Left colon (tissue), 2 donors: ENCODE data around the gene KCNA10. TPM values are rescaled to one million over a fixed set of nuclear protein-coding genes. Genes with fewer than 3 reads are reported as not detected.
"Not testable (repeated sequence)": the region's sequence is repeated elsewhere in the genome, so short reads cannot be mapped to it uniquely, and the experiment has no call there.

Experiments used
- ATAC-seq: fragments of 200-7000 bp; cut with Tn5 transposase; one replicate; pipeline ENCODE4 v1.9.1; 2020; ENCODE audit warnings: mild to moderate bottlenecking, moderate library complexity
- DNase-seq, 2 donors: peaks; one replicate each; pipeline ENCODE4 v3.0.0-alpha.2; 2020
- intact Hi-C, 2 donors: fragments of 100-400 bp; cut with DNase I in 1 of 2; cut with micrococcal nuclease in 1 of 2; formaldehyde crosslinking; loops; one replicate each; pipeline versions ENCODE4 v1.11.2 to v1.14.0; 2022; cut with DNase I, micrococcal nuclease
- total RNA-seq, 2 donors: library from RNA; stranded (reverse); fragmentation: NEBNext Ultra II Directional; extraction: Animal tissue kit (Norgen Biotek cat#: 25700); gene quantifications; one replicate each; pipeline ENCODE4 v1.2.1, GENCODE V29; 2021
- donor health status: DM: no; HTN: no; CAD: no.
- donor health status: DM: yes; HTN: yes; CAD: no.

The KCNA10 gene
- total RNA-seq, 2 donors from 2014 or later: not detected

DNA sequence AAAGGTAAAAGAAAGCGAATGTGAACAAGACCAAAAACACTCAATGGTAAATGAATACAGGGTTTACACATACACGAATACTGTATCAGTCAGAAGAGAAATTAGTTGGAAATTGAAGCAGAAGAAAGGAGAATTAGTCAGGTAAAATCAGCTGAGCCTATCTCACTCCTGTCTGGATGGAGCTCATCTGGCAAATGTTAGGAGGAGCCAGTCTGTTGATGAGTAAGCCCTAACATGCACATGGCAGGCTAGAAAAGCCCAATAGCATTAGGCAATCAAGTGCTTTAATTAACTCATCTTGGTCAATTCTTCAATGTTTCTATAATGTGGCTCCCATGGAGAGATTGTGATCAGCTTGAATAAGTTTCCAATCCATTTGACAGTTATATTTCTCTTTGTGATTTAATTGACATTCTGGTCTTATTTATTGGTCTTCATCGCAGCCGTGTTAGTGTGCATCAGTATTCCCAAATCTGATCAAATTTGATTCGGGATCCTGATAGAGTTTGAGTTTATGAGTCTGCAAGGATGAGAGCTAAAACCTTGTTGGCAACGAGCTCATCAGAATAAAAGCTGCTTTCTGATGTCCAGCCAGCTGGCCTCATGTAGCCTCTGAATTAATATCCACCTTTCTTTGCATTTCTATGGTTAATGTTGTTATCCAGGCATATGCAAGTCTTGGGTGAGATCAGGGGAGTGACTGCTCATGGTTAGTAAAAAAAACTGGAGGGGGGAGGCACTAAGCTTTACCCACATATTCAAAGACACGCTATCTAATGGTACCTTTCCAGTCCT is 22.1 kb upstream of the KCNA10 start:
- ATAC-seq (no peak), DNase-seq (no peak)
- intact Hi-C loops: loop anchor here in 1 of 2 donors (10.0 kb wide), 1 partner anchor 244 kb away; no protein-coding TSS in a partner anchor

DNA sequence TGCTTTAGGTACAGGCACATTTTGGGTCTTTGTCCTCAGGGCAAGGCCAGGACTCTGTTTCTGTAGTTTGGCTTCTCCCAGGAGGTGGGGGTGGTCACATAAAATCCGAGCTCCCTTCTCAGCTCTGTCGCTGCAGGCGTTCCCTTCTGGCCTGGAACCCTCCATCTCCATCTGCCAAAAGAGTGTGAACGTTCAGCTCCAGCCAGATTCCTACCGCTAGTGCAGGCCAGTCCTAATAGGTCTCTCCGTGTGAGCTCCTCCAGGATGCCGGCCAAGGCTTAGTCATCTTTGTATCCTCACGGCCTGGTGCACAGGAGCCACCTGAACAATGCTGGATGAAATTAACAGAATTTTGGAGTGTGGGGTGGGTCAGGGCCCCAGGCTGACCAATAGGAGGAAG is 19.9 kb upstream of the KCNA10 start:
- ATAC-seq: no peak
- intact Hi-C loops: no loop called here
- DNase-seq: no peak

DNA sequence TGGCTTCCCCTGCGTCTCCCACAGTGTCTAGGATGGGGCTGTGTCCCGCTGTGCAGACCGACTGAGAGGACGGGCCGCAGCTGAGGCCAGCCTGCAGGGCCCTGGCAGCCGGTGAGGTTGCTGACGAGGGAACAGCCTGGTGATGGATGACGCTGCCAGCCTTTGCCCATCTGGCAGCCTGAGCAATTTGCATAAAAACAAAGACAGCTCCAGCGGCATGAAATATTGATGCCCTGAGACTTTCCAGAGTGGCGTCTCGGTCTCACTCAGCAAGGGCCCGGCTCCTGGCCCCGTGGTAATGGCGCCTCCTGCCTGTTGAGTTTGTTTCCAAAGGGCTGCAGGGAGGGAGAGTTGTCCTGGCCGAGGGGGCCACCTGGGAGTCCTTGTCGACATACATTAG is 19.1 kb upstream of the KCNA10 start:
- DNase-seq (no peak), ATAC-seq (no peak)
- intact Hi-C loops: no loop called here

DNA sequence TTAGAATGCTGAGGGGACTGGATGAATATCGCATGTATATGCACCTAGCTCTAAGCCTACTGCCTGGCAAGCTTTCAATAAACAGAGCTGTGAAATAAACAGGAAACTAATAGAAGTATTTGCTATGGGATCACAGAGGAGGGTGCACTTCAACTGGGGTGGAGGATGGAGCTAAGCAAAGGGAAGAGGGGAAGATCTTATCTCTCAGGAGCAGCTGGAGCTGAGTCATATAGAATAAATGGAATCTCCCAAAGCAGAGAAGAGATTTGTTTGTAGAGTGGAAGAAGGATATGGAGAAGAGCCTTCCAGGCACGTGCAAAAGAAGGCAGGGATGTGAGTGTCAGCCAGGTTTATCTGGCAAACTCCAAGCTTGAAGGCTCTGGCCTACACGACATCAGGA is 17.0 kb upstream of the KCNA10 start:
- no peak for ATAC-seq
- intact Hi-C loops: no loop called here

DNA sequence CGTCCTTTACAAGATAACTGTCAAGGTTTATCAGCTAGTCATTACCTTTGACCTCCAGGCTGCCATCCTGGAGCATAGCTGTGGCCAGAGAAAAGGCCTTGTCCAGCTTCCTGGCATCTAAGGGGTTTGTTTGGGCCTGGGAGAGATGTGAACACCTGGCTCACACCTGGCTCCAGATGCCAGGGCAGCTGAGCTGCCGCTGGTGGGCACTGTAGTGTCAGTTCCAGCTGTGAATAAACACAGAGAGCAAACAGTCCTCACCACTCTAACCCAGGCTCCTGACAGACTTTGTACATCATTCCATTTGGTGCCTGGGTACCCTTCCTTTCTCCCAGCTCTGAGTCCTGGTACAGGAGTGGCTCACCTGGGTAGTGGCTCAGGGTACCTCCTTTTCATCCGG is 14.3 kb upstream of the KCNA10 start:
- ATAC-seq: no peak
- intact Hi-C loops: no loop called here
- no peak for DNase-seq

More for the DNA sequence above, 17.0 kb upstream of the KCNA10 start:
- DNase-seq: no peak

DNA sequence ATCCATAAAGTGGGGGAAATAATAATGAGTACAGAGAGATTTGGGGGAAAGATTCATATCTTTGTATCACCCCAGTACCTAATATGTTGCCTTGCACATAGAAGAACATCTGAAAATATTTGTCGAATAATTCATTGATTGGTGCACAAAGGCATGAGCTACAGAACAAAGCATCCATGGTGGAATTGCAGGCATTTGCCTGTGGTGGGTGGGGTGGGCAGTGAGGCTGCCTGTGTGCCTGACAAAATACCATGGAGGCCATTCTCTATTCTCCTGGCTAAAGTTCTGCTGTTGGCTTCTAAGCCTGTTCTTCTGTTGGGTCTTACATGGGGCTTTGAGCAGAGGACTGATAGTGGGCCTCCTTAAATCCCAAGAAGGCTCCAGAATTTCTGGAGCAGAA is 10.0 kb upstream of the KCNA10 start:
- ATAC-seq (no peak), DNase-seq (no peak)
- intact Hi-C loops: no loop called here

DNA sequence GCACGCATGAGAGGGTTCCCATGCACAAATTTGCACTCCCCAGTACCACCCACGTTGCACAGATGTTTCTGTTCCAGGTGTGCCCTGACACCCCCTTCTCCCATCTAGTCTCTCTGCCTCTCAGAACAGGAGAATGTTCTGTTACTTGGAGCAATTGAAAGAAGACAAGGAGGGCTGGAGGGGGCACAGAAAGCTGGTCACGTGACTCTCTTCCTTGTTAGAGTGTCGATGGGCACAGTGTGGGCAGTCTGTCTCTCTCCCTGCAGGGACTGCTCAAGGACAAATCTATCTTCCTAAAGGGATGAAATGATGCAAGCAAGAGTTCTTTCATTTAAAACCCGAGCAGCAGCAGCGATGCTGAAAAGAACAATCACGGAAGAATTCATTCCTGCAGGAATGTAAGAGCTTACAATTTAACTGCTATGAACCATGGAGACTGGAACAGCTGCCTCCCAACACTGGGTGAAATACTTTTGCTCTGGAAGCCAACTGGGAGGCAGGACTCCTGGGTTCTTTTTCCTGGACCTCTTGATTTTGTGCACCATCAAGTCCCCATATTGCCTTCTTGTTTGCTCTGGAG is 7.3 kb upstream of the KCNA10 start:
- intact Hi-C loops: no loop called here
- no peak for DNase-seq
- ATAC-seq: no peak

DNA sequence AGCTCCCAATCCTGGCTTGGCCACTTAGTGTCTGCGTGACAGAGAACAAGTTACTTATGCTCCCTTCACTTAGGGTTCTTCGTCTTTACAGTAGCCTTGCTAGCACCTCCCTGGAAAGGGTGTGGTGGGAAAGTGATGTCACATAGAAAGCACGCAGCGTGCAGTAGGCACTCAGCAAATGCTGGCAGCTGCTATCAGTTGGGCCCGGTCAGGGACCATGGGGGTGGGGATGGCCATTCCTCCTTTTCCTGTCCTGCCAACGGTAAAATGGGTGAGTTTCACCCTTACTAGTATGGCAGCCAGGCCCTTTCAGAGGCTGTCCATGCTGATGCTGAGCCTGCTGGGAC is 6.2 kb upstream of the KCNA10 start:
- ATAC-seq (peak; percentile 66), DNase-seq (no peak)
- intact Hi-C loops: no loop called here

DNA sequence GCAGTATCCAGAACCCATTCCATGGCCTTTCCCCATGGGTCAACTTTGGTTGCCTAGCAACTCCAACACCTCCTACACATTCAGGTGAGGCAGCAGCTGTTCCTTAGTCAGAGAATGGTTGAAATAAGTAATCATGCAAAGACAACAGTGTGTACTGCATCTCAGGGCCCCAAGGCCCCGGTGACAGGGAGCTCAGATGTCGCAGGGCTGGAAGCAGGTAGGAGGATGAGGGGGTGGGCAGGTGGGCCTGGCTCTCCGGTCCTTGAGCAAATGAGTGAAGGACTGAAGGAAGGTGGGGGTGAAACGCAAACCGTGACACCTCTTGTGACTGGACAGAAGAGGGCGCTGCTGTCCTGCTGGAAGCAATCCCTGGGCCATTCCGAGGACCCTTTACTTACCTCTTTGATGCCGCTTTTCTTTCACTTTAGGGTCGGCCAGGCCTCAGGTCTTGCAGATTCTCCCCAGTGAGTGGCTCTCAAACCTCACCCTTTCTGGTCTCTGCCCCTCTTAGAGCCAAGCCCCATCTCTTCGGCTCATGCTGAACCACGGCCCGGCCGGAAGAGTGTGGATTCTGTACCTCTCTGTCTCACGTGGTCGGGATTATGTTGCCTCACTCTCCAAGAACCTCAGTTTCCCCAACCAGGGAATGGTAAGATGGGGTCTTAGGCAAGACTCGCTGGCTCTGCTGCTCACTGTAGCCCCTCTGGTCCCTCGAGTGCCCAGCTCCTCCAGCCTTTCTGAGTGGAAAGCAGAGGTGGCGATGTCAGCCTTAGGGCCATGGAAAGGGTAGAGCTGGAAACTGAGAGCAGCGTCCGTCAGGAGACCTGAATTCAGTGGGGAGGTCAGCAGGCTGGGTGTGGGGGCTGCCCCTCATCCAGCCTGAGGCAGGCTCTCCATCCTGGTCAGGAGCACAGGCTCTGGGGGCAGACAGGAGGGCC is 5.6 kb upstream of the KCNA10 start:
- DNase-seq (peak in 1 of 2 donors; percentile 28), ATAC-seq (peak; percentile 71)
- intact Hi-C loops: no loop called here

DNA sequence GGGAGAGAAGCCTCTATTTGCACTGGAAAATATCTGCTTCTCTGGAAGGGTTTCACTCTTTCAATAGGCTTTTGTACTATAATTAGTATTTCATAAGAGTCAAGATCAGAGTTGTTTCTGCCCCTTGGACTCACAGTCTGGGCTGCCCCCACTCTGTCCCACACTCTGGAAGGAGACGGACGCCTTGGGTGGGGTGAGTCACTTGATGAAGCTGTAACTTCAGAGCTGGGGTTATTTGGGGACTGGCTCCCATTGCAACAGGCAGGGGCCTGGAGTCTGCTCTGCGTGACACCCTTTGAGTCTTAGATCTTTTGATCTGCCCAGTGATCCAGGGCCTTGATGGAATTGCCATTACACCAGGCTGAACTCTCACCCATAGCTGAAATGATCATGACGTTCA is 4.0 kb upstream of the KCNA10 start:
- no peak for ATAC-seq
- intact Hi-C loops: no loop called here
- no peak for DNase-seq

DNA sequence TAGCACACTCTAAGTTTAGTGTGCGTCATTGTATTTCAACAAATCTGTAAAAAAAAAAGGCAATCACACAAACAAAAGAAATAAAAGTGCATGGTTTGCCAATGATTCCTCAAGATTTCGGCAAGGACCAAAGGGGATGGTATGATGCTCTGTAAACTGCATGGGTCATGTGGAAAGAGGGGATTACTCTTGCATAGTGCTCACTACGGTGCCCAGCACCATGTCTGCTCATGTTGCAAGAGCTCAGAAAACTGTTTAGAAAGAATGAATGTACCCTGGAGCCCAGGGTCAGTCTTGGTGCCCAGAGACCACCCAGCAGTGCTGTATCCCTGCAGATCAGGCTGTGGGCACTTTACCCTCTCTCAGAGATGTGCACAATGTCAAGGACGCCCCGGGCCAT is 3.6 kb upstream of the KCNA10 start:
- intact Hi-C loops: no loop called here
- ATAC-seq: no peak
- DNase-seq: no peak

DNA sequence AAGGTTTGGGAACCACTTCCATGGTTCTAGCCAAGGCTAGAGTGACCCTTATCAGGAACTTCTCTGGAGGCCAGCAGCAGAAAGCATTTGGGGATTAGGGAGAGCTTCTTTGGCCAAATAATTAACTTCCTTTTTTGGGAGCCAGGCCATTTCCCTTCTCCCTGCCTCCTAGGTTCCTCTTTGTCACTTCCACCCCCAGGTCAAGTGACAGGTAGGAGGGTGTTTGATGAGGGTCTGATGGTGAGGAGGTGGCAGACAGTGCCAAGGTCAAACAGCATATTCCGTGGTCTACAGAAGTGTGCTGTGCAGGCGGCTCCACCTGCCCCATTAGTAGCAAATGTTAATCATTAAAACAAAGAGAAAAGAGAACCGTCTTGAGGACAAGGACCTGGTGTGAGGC is 1.9 kb upstream of the KCNA10 start:
- no peak for DNase-seq
- intact Hi-C loops: no loop called here
- no peak for ATAC-seq

DNA sequence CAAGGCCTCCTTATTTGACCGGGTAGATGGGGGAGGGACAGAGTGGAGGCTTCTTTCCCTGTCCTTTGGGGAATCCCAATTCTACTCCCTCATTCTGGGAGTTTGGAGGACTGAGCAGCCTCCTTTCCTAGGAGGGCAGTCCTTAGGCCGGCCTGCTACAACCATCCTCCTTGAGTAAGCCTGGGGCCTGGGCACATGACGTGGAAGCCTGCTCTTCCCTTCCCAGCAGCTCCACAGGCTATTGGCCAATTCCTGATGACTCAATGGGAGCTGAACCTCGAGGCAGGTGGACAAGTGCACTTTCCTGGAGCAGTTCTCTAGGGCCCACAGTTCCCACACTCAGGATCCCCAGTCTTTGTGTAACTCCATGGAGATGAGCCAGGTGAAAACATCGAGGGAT is 3.1 kb downstream of the KCNA10 start:
- intact Hi-C loops: no loop called here
- DNase-seq (no peak), ATAC-seq (no peak)

DNA sequence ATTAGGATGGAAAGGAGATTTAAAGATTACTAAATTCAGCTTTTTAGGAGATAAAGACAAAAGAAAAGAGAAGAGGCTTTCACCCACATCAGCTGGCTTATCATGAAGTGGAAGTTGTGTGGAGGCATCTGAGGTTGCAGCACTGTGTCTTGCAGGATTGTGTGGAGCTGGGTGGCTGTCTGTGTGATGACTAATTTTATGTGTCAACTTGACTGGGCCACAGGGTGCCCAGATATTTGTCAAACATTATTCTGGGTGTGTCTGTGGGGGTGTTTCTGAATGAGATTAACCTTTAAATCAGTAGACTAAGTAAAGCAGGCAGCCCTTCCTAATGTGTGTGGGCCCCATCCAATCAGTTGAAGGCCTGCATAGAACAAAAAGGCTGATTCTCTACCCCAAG is 3.9 kb downstream of the KCNA10 start:
- intact Hi-C loops: no loop called here
- DNase-seq (no peak), ATAC-seq (no peak)

DNA sequence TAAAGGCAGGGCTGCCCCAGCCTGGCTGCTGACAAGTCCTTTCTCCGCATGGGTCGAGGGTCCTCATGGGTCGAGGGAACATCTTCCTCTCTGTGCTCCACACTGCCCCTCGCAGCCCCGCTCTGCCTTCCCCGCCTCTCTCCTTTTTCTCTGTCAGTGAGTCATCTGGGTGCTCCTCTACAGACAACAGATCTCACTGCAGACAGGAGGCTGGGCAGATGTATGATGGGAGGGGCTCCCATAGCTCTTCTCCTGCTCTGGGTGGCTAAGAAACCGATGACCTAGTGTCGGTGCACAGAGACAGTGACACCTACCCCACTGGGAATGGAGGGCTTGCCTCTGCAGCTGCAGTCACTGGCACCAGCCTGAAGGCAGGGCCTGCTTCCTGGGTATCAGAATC is 5.5 kb downstream of the KCNA10 start:
- DNase-seq (no peak), ATAC-seq (no peak)
- intact Hi-C loops: no loop called here

DNA sequence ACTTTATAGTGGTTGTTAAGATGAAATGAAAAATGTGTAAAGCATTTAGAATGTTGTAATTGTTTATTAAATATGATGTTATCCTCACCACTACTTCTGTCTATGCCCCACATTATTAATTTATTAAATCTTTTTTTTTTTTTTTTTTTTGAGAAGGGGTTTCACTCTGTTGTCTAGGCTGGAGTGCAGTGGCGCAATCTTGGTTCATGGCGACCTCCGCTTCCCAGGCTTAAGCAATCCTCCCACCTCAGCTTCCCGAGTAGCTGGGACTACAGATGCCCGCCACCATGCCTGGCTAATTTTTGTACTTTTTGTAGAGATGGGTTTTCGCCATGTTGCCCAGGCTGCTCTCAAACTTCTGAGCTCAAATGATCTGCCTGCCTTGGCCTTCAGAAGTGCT is 7.5 kb downstream of the KCNA10 start:
- intact Hi-C loops: no loop called here

DNA sequence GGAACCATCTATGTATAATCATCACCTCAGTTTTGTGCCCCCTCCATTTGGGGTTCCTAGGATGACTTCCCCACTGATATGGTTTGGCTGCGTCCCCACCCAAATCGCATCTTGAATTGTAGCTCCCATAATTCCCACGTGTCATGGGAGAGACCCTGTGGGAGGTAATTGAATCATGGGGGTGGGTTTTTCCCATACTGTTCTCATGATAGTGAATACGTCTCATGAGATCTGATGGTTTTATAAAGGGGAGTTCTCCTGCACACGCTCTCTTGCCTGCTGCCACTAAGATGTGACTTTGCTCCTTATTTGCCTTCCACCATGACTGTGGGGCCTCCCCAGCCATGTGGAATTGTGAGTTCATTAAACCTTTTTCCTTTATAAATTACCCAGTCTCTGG is 8.1 kb downstream of the KCNA10 start:
- intact Hi-C loops, DNase-seq, ATAC-seq: not testable (repeated sequence)

More for the DNA sequence above, 7.5 kb downstream of the KCNA10 start:
- DNase-seq: no peak
- ATAC-seq: no peak

DNA sequence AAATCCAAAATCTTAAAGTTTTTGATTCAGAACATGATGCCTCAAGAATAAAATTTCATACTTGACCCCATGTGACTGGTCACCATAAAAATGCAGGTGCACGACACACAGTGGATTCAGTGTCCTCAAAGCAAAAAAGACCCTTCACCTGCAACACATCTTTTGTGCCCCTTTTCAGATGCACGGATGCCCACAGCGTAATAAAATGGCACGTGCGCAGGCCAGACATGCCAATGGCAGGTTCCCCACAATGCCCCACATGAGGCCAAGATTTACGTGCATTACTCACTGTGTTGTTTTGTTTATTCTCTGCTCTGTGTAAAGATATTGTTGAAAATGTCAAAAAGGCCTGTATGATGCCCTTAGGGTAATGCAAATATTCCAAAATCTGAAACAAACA is 9.3 kb downstream of the KCNA10 start:
- intact Hi-C loops: no loop called here
- no peak for ATAC-seq
- no peak for DNase-seq

DNA sequence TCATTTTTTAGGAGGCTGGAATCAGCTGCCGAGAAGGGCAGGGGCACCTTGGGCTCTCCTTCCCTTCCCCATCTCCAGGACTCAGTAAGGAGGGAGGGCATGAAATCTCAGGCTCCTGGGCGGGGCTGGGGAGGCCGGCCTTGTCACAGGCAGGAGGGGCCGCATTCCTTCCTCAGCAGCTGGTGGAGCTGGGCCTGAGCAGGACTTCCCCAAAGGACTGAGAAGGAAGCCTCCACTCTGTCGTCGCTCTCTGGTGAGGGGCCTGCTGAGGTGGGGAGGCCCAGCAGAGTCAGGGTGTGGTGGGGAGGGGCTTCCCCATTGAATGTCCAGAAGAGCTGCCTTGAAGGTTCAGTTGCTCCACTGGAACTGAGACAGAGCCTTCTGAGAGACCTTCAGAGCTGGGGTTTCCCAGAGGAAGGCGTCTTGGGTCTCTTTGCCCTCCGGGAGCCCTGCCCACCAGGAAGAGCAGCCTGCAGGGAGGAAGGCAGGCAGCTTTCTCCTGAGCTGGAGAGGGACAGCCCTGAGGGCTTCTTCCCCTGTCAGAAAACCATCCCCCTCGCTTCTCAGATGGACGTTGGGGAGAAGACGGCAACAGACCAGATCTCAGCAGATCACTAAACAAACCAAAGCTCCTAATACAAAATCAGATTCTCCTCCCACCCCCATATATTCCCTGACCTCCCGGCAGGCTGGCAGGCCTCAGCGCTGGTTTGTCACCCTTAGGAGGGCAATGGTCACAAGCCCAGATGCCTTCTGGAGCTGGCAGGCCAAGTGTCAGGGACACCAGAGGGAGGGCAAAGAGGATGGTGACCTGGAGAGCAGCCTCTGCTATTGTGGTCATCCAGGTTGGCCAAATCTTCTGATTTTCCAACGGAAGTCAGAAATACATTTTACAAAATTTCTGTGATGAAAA is 10.7 kb downstream of the KCNA10 start:
- peak; percentile 35 to 36 for DNase-seq
- intact Hi-C loops: no loop called here
- ATAC-seq: peak; percentile 50
